GM12878 (cell line): ENCODE data around the gene OR10V1. TPM values are rescaled to one million over a fixed set of nuclear protein-coding genes. Genes with fewer than 3 reads are reported as not detected.
"Not testable (repeated sequence)": the region's sequence is repeated elsewhere in the genome, so short reads cannot be mapped to it uniquely, and the experiment has no call there.

Experiments used
- ATAC-seq: fragments of 200-7000 bp; cut with Tn5 transposase; 3 replicates; pipeline ENCODE4 v1.9.1; 2020; ENCODE audit warnings: mild to moderate bottlenecking, moderate library complexity
- BruUV-seq: library from RNA; stranded (reverse); fragments of 400-500 nt; replicated peaks from 2 replicates; lab custom pipeline; 2021; lab: Mats Ljungman, UMichigan
- CTCF ChIA-PET: fragments of 300-600 bp; sonication (Branson Sonifier 250); formaldehyde crosslinking; extraction: SDS; loops from one replicate; lab custom pipeline; 2021; ENCODE audit warnings: inconsistent platforms; lab: Yijun Ruan, JAX
- POLR2A ChIA-PET: fragments of 350-600 bp; formaldehyde crosslinking; extraction: SDS; loops from one replicate; lab custom pipeline; 2021; ENCODE audit warnings: inconsistent platforms; lab: Charles Lee
- RAD21 ChIA-PET: fragments of 300-600 bp; sonication (Branson Sonifier 250); formaldehyde crosslinking; loops from one replicate; lab custom pipeline; 2023; ENCODE audit warnings: antibody characterized with exemption; ENCODE audit not compliant: unreplicated experiment; lab: Charles Lee
- SMC1A ChIA-PET: fragments of 300-600 bp; sonication (Branson Sonifier 250); formaldehyde crosslinking; loops from one replicate; lab custom pipeline; 2023; ENCODE audit not compliant: unreplicated experiment, uncharacterized antibody; lab: Charles Lee
- DNase-seq: peaks from one replicate; pipeline ENCODE4 v3.0.0-alpha.2; 2011; ENCODE audit warnings: low read depth, low spot score
- FAIRE-seq: peaks from 3 replicates; lab custom pipeline; 2011; peaks lifted over from hg19 to GRCh38; lab: Jason Lieb, UNC
- H2AFZ ChIP-seq: 2 replicates; pipeline ENCODE4 v1.6.0; 2011; ENCODE audit warnings: low read depth, low read length, control low read depth; ENCODE audit not compliant: control insufficient read depth
- H3K27ac ChIP-seq: 2 replicates; pipeline ENCODE4 v1.5.1; 2011; ENCODE audit warnings: control low read depth; ENCODE audit not compliant: control insufficient read depth, insufficient read depth
- H3K27me3 ChIP-seq, 2 experiments: replicated peaks in 1 of 2; 2 replicates each; pipeline versions ENCODE4 v1.6.0 to v1.6.1; 2011; ENCODE audit warnings: low read length in 1 of 2; ENCODE audit not compliant: control insufficient read depth in 2 of 2, insufficient read depth in 2 of 2
- H3K36me3 ChIP-seq, 2 experiments: 2 replicates each; pipeline ENCODE4 v1.5.1; 2011; ENCODE audit warnings: low read length in 1 of 2; ENCODE audit not compliant: control insufficient read depth in 2 of 2, insufficient read depth in 2 of 2
- H3K4me1 ChIP-seq: 2 replicates; pipeline ENCODE4 v1.6.1; 2011; ENCODE audit warnings: mild to moderate bottlenecking, low read length, moderate library complexity, mixed read lengths; ENCODE audit not compliant: control insufficient read depth, insufficient read depth
- H3K4me2 ChIP-seq: 2 replicates; pipeline ENCODE4 v1.6.0; 2011; ENCODE audit warnings: control low read depth; ENCODE audit not compliant: control insufficient read depth, insufficient read depth
- H3K4me3 ChIP-seq: fragments of 200-600 bp; sonication (generic); 2 replicates; pipeline ENCODE4 v1.5.1; 2016
- H3K79me2 ChIP-seq: 2 replicates; pipeline ENCODE4 v1.6.0; 2011; ENCODE audit warnings: low read length; ENCODE audit not compliant: control insufficient read depth, insufficient read depth
- H3K9ac ChIP-seq: 2 replicates; pipeline ENCODE4 v1.8.0; 2011; ENCODE audit warnings: low read length, control low read depth, mixed read lengths; ENCODE audit not compliant: control insufficient read depth, insufficient read depth
- H3K9me3 ChIP-seq: replicated peaks from 3 replicates; pipeline ENCODE4 v1.5.1; 2011; ENCODE audit warnings: mild to moderate bottlenecking, low read length; ENCODE audit not compliant: control insufficient read depth, insufficient read depth
- H4K20me1 ChIP-seq: 2 replicates; pipeline ENCODE4 v1.6.0; 2011; ENCODE audit not compliant: control insufficient read depth, insufficient read depth
- MYC ChIP-seq: IDR thresholded peaks from 2 replicates; pipeline ENCODE4 v1.6.1; 2011; ENCODE audit warnings: mild to moderate bottlenecking, low read length, moderate library complexity, inconsistent platforms; ENCODE audit not compliant: insufficient read depth, insufficient replicate concordance, insufficient read length, severe bottlenecking
- NRF1 ChIP-seq: conservative IDR thresholded peaks from 2 replicates; pipeline ENCODE4 v1.6.1; 2011; ENCODE audit warnings: mild to moderate bottlenecking, low read depth, low read length, improper control_type of control experiment
- POLR2A ChIP-seq: IDR thresholded peaks from 2 replicates; pipeline ENCODE4 v1.6.1; 2011; ENCODE audit warnings: low read depth, mild to moderate bottlenecking, low read length
- TBL1XR1 ChIP-seq: IDR thresholded peaks from 2 replicates; pipeline ENCODE4 v1.6.1; 2012; ENCODE audit warnings: low read depth, low read length, improper control_type of control experiment
- WGBS: methylation state at CpG from one replicate; pipeline ENCODE4 v1.1.6; 2016; ENCODE audit warnings: low lambda C conversion rate; ENCODE audit not compliant: insufficient replicate concordance, insufficient coverage; ENCODE audit errors: missing lambda C conversion rate; 5-methylcytosine and 5-hydroxymethylcytosine counted together
- in situ Hi-C: fragments of 300-500 bp; cut with MboI; formaldehyde crosslinking; loops from 9 replicates; pipeline ENCODE4 v1.14.3; 2018; ENCODE audit warnings: mixed read lengths
- intact Hi-C: fragments of 100-400 bp; cut with micrococcal nuclease; formaldehyde crosslinking; loops from one replicate; pipeline ENCODE4 v1.14.2; 2022; ENCODE audit not compliant: unreplicated experiment
- polyA plus RNA-seq, 11 experiments: library from polyadenylated mRNA; depleted of rRNA in 4 of 11; unstranded in 6 of 11; stranded (reverse) in 5 of 11; fragments of >200 nt; fragmentation: Nextera tagmentation in 4 of 11; fragmentation: Illumina TruSeq in 1 of 11; extraction: Ambion mirVana in 4 of 11; extraction: Trizol in 1 of 11; gene quantifications; 1 replicate in 1 of 11; 2 replicates in 10 of 11; pipeline versions ENCODE4 v1.2.1 to v1.2.3, GENCODE V29; 2011 to 2016; ENCODE audit warnings: inconsistent platforms in 2 of 11, missing spikeins in 2 of 11, low read depth in 1 of 11
- total RNA-seq, 4 experiments: library from RNA; depleted of rRNA in 3 of 4; stranded (reverse); fragments of >200 nt in 3 of 4; fragmentation: Illumina TruSeq in 1 of 4; extraction: Trizol in 1 of 4; gene quantifications; 2 replicates each; pipeline versions ENCODE4 v1.2.1 to v1.2.3, GENCODE V29; 2013 to 2021
- TF ChIP-seq, protein P1 (sequence below): fragments of 450-650 bp; formaldehyde crosslinking; IDR thresholded peaks from 2 replicates; pipeline ENCODE4 v1.4.0; 2022; ENCODE audit warnings: mild to moderate bottlenecking, moderate library complexity
- TF ChIP-seq, protein P2 (sequence below): fragments of 450-650 bp; IDR thresholded peaks from 2 replicates; pipeline ENCODE4 v1.6.1; 2017; ENCODE audit warnings: antibody characterized with exemption, mild to moderate bottlenecking, moderate library complexity

OR10V1 gene
- total and polyA plus RNA-seq, 10 of the 15 experiments (the other 5 are each of a cell fraction or from before 2014, with no cell fraction given), result not detected

DNA sequence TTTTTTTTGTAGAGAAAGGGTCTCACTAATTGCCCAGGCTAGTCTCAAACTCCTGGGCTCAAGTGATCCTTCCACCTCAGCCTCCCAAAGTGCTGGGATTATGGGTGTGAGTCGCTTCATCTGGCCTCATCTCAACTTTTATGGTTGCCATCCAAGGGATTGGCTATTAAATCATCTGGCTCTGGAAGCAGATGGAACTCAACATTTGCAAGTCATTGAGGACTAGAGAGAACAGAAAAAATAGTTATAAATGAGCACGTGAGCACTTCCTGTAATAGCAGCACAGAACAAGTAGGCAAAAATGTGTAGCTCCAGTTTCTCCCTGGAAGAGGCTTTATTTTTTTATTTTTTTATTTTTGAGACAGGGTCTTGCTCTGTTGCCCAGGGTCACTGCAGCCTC, 22.5 kb downstream of the OR10V1 start (continued):
- TF ChIP-seq, protein P1, sequence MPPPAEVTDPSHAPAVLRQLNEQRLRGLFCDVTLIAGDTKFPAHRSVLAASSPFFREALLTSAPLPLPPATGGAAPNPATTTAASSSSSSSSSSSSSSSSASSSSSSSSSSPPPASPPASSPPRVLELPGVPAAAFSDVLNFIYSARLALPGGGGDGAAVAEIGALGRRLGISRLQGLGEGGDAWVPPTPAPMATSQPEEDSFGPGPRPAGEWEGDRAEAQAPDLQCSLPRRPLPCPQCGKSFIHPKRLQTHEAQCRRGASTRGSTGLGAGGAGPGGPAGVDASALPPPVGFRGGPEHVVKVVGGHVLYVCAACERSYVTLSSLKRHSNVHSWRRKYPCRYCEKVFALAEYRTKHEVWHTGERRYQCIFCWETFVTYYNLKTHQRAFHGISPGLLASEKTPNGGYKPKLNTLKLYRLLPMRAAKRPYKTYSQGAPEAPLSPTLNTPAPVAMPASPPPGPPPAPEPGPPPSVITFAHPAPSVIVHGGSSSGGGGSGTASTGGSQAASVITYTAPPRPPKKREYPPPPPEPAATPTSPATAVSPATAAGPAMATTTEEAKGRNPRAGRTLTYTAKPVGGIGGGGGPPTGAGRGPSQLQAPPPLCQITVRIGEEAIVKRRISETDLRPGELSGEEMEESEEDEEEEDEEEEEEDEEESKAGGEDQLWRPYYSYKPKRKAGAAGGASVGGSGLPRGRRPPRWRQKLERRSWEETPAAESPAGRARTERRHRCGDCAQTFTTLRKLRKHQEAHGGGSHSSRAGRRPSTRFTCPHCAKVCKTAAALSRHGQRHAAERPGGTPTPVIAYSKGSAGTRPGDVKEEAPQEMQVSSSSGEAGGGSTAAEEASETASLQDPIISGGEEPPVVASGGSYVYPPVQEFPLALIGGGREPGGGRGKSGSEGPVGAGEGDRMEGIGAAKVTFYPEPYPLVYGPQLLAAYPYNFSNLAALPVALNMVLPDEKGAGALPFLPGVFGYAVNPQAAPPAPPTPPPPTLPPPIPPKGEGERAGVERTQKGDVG, result no peak
- no peak for TF ChIP-seq NRF1
- TF ChIP-seq MYC, result no peak
- TF ChIP-seq, protein P2, sequence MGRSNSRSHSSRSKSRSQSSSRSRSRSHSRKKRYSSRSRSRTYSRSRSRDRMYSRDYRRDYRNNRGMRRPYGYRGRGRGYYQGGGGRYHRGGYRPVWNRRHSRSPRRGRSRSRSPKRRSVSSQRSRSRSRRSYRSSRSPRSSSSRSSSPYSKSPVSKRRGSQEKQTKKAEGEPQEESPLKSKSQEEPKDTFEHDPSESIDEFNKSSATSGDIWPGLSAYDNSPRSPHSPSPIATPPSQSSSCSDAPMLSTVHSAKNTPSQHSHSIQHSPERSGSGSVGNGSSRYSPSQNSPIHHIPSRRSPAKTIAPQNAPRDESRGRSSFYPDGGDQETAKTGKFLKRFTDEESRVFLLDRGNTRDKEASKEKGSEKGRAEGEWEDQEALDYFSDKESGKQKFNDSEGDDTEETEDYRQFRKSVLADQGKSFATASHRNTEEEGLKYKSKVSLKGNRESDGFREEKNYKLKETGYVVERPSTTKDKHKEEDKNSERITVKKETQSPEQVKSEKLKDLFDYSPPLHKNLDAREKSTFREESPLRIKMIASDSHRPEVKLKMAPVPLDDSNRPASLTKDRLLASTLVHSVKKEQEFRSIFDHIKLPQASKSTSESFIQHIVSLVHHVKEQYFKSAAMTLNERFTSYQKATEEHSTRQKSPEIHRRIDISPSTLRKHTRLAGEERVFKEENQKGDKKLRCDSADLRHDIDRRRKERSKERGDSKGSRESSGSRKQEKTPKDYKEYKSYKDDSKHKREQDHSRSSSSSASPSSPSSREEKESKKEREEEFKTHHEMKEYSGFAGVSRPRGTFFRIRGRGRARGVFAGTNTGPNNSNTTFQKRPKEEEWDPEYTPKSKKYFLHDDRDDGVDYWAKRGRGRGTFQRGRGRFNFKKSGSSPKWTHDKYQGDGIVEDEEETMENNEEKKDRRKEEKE, result no peak
- no peak for TF ChIP-seq POLR2A

DNA sequence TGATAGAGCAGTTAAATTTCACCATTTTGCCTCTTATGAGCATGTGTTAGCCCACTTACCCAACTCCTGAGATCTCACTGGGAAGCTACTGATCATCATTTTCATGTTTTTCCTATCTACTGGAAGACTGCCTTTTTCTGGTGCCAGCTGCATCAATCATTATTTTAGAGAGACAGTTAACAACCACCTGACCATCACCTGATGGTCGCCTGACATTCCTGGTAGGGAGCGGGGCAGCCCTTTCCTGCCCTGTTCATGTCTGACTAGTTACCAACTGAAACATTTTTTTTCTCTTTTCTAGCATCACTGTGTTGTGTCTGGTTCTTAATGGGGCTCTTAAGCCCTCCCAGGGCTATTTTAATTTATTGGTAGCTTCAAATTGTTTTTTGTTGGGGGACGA, 24.6 kb downstream of the OR10V1 start:
- no peak for ATAC-seq
- H3K79me2 ChIP-seq, result no peaks in the 10 kb centered on the region
- H3K4me3 ChIP-seq, result no peak overlapping the region
- 21% methylated on average over 3 of the region's 3 CpGs for WGBS
- no peak overlapping the region for H3K9ac ChIP-seq
- no peak for FAIRE-seq
- in situ Hi-C loops (loop anchor here (25.0 kb wide), 1 partner anchor 402 kb away; no protein-coding TSS in a partner anchor), intact Hi-C loops (no loop called here)
- no peak overlapping the region for H2AFZ ChIP-seq
- ChIA-PET SMC1A (interaction anchor here (0.7 kb wide), 1 partner anchor 149 kb away, joined by 3 read pairs; no protein-coding TSS in a partner anchor), RAD21 (no interaction called here), CTCF (interaction anchor here (1.0 to 1.1 kb wide), 2 partner anchors 66 to 152 kb away, joined by 3 to 4 read pairs; no protein-coding TSS in a partner anchor), POLR2A (no interaction called here)
- H3K4me1 ChIP-seq, result no peaks in the 10 kb centered on the region
- no peaks in the 10 kb centered on the region for H4K20me1 ChIP-seq
- no peaks in the 10 kb centered on the region; the same call in 1 of the 3 replicates for H3K9me3 ChIP-seq
- H3K27me3 ChIP-seq, result no peaks in the 10 kb centered on the region
- no TSS peak for BruUV-seq
- no peak overlapping the region for H3K4me2 ChIP-seq
- DNase-seq, result no peak
- no peaks in the 10 kb centered on the region for H3K36me3 ChIP-seq
- no peak overlapping the region for H3K27ac ChIP-seq
- TF ChIP-seq TBL1XR1, result no peak

GRCh38 chr11:59681260-59681725, 32.4 kb downstream of the OR10V1 start:
- BruUV-seq, ATAC-seq, H3K36me3 ChIP-seq, H3K9me3 ChIP-seq, intact Hi-C loops, FAIRE-seq, H3K9ac ChIP-seq, RAD21 ChIA-PET, H3K27me3 ChIP-seq, H3K4me1 ChIP-seq, DNase-seq, H3K4me2 ChIP-seq, H4K20me1 ChIP-seq, H3K79me2 ChIP-seq, H3K4me3 ChIP-seq, H2AFZ ChIP-seq, H3K27ac ChIP-seq: not testable (repeated sequence)
- ChIA-PET POLR2A (interaction anchor here (1.0 kb wide), 1 partner anchor 12 kb away, joined by 3 read pairs; the partner anchor contains the start of gene PATL1), SMC1A (interaction anchor here (0.6 to 2.7 kb wide), 2 partner anchors 55 to 143 kb away, joined by 3 to 11 read pairs; no protein-coding TSS in a partner anchor), CTCF (interaction anchor here (0.7 to 3.4 kb wide), 6 partner anchors 12 to 143 kb away, joined by 3 to 27 read pairs (median 10); partner anchors contain the start of gene PATL1)
- 56% methylated on average over 7 of the region's 7 CpGs for WGBS
- in situ Hi-C loops, result loop anchor here (25.0 kb wide), 1 partner anchor 394 kb away; no protein-coding TSS in a partner anchor
